Myocyte (in vitro differentiated cells): Measurements from ENCODE around the gene USP10. TPM values are rescaled to one million over a fixed set of nuclear protein-coding genes. Genes with fewer than 3 reads are reported as not detected.

ENCODE experiments used
- DNase-seq: peaks from one replicate; pipeline ENCODE4 v3.0.0-alpha.2; 2012; ENCODE audit warnings: low read depth
- total RNA-seq: library from RNA; depleted of rRNA; stranded (reverse); fragments of >200 nt; gene quantifications from 2 replicates; pipeline ENCODE4 v1.2.3, GENCODE V29; 2014

Gene USP10
- total RNA-seq, 1 donor from 2014 or later: 53.2 TPM

DNA sequence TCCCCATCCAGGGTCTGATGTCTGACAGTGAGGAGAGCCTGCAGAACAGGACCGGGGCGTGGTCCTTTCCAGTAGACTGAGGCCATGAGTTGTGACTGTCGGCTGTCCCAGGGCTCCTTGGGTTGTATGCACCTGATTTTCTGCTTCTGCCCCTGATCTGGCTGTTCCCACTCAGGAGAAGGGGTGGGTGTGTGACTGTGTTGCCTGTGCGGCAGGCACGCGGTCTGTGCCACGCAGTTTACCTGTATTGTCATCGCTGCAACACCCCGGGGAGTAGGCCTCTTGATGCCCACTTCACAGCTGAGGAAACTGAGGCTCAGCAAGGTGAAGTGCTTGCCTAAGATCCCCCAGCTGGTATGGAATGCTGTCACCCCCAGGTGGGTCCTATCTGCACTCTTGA is 121.4 kb downstream of the USP10 start:
- DNase-seq: no peak

DNA sequence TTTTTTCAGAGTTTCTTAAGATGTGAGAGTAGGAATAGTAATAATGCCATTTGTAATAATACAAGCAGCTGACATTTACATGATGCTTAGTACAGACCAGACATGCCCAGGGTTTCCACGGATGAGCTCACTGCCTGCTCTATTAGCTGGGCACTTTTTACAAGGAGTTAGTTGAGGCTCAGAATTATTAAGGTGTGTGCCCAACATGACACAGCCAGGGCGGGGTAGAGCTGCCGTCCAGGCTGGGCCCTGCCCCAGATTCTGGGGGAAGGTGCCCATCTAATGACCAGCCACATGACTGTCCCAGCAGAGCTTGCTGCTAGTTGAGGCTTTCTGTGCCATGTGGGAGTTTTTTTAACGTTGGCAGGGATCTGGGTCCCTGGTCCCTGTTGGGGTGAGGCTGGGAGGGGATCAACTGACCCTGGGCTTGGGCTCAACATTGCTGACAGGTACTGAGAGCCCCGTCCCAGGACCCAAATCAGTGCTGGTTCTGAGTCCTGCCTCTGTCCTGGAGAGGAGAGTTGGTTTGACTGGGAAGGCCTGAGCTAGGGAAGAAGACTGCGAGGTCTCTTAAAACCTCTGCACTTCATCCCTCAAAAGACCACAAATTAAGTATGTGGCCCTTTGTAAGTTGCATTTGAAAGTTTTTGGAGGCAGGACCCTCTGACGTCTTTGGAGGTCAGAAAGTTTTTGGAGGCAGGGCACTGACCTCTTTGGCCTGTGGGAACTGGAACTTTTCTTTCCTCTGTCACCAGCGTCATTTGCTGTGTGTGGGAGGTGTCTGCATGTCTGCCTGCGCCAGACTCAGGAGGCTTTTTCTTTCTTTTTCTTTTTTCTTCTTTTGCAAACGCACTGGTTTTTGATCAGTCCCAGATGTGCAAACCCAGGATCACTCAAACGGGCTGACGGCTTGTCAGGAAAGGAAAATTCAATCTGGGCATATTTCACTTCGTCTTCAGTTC is 122.2 kb downstream of the USP10 start:
- DNase-seq: no peak

DNA sequence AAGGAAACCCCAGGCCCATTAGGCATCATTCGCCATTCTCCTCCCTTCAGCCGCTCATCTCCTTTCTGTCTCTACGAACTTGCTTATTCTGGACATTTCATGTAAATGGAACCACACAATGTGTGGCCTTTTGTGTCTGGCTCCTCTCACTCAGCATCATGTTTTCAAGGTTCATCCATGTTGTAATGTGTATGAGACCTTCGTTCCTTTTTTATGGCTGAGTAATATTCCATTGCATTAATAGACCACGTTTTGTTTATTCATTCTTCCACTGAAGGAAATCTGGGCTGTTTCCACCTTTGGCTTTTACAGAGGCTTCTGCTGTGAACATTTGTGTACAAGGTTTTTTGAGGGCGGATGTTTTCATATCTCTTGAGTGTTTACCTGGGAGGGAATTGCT is 123.2 kb downstream of the USP10 start:
- DNase-seq: no peak

DNA sequence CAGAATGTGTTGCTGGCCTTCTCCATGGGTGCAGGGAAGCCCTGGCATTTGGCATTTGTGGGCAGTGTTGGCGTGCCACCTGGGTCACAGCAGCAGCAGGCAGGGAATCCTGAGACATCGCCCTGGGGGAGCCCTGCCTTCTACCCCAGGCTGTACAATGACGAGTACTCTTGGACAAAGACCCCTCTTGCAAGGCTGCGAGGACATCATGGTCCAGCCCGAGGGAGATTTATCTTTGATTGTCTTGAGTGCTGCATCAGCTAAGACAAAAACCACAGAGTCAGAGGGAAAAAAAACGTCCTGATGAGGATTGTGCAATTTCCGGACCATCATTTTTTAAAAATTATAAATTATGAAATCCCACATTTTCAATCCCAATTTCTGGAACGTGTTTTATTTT is 123.7 kb downstream of the USP10 start:
- no peak for DNase-seq

DNA sequence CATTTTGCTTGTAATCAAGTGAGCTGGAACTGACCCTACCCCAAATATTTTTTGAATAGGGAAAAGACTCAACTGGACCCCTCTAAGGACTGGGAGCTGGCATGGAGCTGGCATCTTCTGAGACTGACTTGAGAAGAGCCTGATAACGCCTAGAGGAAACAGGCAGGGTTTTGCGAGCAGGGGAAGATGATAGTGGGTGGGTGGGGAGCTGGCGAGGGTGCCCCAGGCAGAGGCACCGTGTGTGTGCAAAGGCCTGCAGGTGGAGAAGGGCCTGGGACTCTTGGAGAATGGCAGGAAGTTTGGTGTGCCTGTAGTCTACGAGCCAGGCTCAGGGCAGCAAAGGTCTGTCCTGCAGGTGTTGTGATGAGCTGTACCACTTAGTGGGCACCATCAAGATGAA is 124.1 kb downstream of the USP10 start:
- no peak for DNase-seq

DNA sequence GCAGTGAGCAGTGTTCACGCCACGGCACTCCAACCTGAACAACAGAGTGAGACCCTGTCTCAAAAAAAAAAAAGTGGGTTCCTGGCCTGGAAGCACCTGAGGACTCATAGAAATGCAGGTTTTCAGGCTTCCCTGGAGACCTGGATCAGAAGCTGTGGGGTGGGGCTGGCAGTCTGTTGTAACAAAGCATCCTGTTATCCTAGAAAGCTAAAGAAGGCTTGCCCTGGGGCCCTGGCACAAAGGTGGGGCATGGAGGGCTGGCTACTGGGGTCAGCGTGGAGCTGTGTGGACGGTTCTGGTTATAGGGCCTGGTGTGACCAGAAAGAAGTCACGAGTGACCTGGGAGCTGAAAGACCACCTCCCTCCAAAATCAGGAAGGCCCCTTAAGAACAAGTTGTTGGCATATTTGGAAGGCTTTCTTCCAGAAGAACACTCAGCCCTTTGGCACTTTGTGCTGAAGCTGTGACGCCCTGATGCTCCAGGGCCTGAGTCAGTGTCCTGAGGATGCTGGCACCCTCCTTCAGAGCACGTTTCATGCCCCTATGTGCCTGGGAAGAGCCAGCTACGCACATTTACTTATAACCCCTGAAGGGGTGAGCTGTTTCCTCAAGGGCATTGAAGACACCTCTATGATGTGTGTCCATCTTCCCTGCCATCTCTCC is 126.2 kb downstream of the USP10 start:
- no peak for DNase-seq

DNA sequence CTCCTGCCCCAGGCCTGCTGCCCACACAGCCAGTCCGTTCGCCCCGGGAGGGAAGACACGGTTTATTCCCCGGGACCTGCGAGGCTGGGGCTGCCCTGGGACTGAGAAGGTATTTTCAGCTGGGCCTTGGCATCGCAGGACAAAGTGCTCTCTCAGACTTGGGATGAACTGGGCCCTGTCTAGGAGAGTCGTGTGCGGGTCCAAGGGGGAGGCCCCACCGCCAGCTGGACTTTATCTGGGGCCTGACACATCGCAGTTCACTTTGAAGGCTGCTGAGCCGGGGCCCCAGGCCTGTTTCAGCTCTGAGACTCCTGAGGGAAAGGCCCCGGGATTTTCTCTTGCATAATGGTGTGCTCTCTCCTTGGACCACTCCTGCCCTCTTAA is 126.8 kb downstream of the USP10 start:
- DNase-seq: no peak

DNA sequence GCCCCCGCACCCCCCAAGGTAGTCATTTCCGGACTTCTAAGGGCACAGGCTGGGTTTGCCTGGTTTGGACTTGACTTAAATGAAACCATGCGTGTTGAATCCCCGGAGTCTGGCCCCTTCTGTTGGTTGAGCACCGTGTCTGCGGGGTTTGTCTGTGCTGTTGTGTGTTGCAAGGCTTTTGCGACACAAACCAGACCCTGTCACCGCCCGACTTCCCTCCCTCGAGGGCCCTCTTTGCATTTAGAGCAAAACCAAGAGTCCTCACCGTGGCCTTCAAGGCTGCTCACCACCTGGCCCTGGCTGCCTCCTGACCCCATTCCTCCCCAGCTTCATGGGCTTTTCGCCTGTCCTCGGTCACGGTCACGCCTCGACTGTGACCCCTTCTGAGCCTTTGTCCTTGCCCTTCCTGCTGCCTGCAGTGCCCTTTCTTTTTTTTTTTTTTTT is 127.4 kb downstream of the USP10 start:
- DNase-seq: no peak

DNA sequence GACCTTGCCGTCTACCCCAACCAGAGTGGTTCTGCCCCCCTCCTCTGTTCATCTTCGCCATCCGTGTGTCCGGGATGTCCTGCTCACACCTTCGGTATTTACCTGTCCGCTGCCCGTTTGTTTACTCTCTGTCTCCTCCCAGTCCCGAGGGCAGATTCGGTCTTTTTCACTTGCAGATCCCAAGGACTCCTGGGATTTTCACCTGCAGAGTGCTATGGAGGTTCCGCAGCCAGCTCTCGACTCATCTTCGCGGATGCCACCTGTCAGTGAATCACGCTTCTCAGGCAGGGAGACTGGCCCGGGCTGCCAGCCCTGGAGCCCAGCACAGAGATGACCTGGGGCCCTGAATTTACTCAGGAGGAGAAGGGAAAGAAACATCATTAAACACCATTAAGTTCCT is 128.1 kb downstream of the USP10 start:
- DNase-seq: no peak

DNA sequence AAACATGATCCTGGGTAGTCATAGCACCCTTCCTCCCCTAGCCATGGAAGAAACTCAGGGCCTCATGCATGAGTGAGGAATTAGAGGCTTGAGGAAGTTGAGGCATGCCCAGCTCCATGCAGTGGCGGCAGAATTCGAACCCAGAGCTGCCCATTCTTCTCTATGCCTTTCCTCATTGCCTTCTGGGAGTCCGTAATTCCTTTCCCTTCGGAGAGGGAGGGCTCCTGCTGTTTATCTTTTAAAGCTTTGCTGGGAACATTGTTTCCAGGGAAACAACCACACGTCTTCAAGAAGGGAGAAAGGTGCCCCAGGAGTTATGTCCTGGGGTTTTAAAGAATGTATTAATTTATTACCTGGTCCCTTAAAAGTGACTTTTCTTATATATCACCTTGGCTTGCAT is 128.5 kb downstream of the USP10 start:
- DNase-seq: no peak

Other genes starting within 250 kb of the USP10 start
- 7.4 and 7.8 TPM in 2 replicates for gene MEAK7, start 195.3 kb upstream of the USP10 start, total RNA-seq
- 14.5 and 16.8 TPM in 2 replicates for gene COTL1, start 81.9 kb upstream of the USP10 start, total RNA-seq
- gene KLHL36, start 51.5 kb upstream of the USP10 start, total RNA-seq: 56.0 and 67.2 TPM in 2 replicates
- gene CRISPLD2, start 120.0 kb downstream of the USP10 start, total RNA-seq: 6.1 and 7.2 TPM in 2 replicates